Mesodermal cell (in vitro differentiated cells): Measurements from ENCODE around the gene MAP2K5.
"Not testable (repeated sequence)": the region's sequence is repeated elsewhere in the genome, so short reads cannot be mapped to it uniquely, and the experiment has no call there.

Experiments used
- H3K27ac ChIP-seq: 2 replicates; pipeline ENCODE4 v1.7.0; 2013; ENCODE audit warnings: mild to moderate bottlenecking, low read depth, low read length, moderate library complexity; ENCODE audit not compliant: severe bottlenecking
- H3K36me3 ChIP-seq: 2 replicates; pipeline ENCODE4 v1.7.1; 2013; ENCODE audit warnings: mild to moderate bottlenecking, low read length, moderate library complexity; ENCODE audit not compliant: control insufficient read depth, insufficient read depth
- H3K4me1 ChIP-seq: one replicate; pipeline ENCODE4 v1.7.1; 2013; ENCODE audit warnings: mild to moderate bottlenecking, low read length; ENCODE audit not compliant: insufficient read depth, control insufficient read depth, poor library complexity, severe bottlenecking
- H3K4me3 ChIP-seq: 2 replicates; pipeline ENCODE4 v1.7.0; 2013; ENCODE audit warnings: low read length, control low read depth, mild to moderate bottlenecking; ENCODE audit not compliant: insufficient read depth, poor library complexity, severe bottlenecking; ENCODE audit errors: extremely low read depth
- H3K9me3 ChIP-seq: 2 replicates; pipeline ENCODE4 v1.7.1; 2013; ENCODE audit warnings: mild to moderate bottlenecking, low read length, moderate library complexity; ENCODE audit not compliant: control insufficient read depth
- WGBS, 2 experiments: methylation state at CpG; one replicate each; pipeline ENCODE4 v1.1.5; 2013; ENCODE audit warnings: missing lambda C conversion rate in 2 of 2; ENCODE audit not compliant: insufficient coverage in 2 of 2; 5-methylcytosine and 5-hydroxymethylcytosine counted together

Gene MAP2K5

GRCh38 chr15:67670647-67671305 is 128.3 kb downstream of the MAP2K5 start:
- H3K36me3 ChIP-seq = no peaks in the 10 kb centered on the region
- no peaks in the 10 kb centered on the region for H3K4me1 ChIP-seq
- no peak overlapping the region for H3K4me3 ChIP-seq
- no peaks in the 10 kb centered on the region for H3K9me3 ChIP-seq
- H3K27ac ChIP-seq = no peak overlapping the region
- WGBS, 2 experiments = 83 to 100% methylated on average over 1 of the region's 2 CpGs

- H3K4me1 ChIP-seq, H3K36me3 ChIP-seq, H3K27ac ChIP-seq, H3K9me3 ChIP-seq, H3K4me3 ChIP-seq: not testable (repeated sequence)
- no CpG with 5 or more reads among the region's 2 CpGs for WGBS, 2 experiments
Measured at GRCh38 chr15:67672834-67673233, 130.3 kb downstream of the MAP2K5 start.

GRCh38 chr15:67674983-67675382 is 132.5 kb downstream of the MAP2K5 start:
- H3K27ac ChIP-seq = no peak overlapping the region
- no peaks in the 10 kb centered on the region for H3K36me3 ChIP-seq
- no peaks in the 10 kb centered on the region for H3K4me1 ChIP-seq
- H3K9me3 ChIP-seq = no peaks in the 10 kb centered on the region
- WGBS, 2 experiments = 100% methylated on average over 2 to 3 of the region's 3 CpGs
- no peak overlapping the region for H3K4me3 ChIP-seq

- no peaks in the 10 kb centered on the region for H3K4me1 ChIP-seq
- 100% methylated on average over 1 of the region's 2 CpGs; no CpG with 5 or more reads in 1 of the 2 experiments for WGBS, 2 experiments
- H3K27ac ChIP-seq = no peak overlapping the region
- H3K9me3 ChIP-seq = no peaks in the 10 kb centered on the region
- H3K4me3 ChIP-seq = no peak overlapping the region
- no peaks in the 10 kb centered on the region for H3K36me3 ChIP-seq
Measured at GRCh38 chr15:67678089-67678488, 135.6 kb downstream of the MAP2K5 start.

DNA sequence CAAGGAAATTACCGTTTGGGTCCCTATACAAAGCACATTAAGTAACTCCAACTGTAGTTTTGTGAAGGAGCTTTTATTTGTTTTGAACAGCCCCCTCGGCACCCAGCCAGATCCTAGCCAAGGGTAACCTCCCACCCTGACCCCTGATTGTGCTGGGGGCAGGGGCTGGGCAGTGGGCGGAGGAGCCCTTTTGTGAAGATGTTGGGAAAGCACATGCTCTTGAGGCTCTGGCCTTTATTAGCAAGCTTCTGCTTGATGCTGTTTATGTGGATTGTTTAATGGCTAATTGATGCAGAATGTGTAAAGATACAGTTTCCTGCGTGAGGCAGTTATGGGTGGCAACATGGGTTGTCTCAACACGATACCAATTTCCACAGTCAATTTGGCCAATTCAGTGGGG is 136.5 kb downstream of the MAP2K5 start:
- Histone ChIP-seq H3K9me3 (peaks cover 4% of the 10 kb centered on the region), H3K4me1 (no peaks in the 10 kb centered on the region), H3K36me3 (no peaks in the 10 kb centered on the region), H3K4me3 (no peak overlapping the region), H3K27ac (no peak overlapping the region)
- WGBS, 2 experiments = 82 to 97% methylated on average over 3 to 4 of the region's 5 CpGs

DNA sequence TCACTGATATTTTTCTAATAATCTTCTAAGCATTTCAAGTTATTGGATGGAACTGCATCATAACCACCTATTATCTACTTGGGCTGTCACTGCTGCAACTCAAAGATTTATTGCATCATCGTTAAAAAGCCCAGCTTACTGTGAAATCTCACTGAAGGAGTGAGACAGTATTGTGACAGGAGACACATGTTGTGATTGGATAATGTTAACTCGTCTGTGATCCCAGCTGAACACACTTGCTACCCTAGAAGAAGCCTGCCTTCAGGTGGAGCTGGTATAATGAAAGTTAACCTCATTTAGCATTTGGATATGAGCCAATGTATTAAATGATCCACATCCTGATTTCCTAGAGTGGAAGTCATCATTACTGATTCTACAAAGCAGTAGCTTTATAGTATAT is 138.1 kb downstream of the MAP2K5 start:
- Histone ChIP-seq H3K27ac (no peak overlapping the region), H3K4me1 (no peaks in the 10 kb centered on the region), H3K36me3 (no peaks in the 10 kb centered on the region), H3K4me3 (no peak overlapping the region), H3K9me3 (peaks cover 10% of the 10 kb centered on the region)
- WGBS, 2 experiments = 80 to 89% methylated on average over 1 of the region's 2 CpGs

DNA sequence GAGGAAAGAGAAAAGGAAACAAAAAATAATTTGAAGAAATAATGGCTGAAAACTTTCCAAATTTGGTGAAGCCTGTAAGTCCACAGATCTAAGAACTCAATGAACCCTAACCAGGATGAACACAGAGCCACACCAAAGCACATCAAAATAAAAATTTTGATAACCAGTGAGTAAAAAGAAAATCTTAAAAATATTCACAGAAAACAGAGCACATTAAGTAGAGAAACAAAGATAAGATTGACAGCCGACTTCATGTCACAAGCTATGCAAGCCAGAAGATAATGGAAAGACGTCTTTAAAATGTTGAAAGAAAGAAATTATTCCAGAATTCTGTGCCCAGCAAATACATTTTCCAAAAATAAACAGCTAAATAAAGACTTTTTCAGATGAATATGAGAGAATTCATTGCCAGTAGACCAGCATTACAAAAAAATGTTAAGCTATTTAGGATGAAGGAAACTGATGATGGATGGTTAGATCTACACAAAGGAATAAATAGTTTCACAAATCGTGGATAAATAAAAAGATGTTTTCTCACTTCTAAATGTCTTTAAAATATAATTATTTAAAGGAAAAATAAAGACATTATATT is 142.6 kb downstream of the MAP2K5 start:
- Histone ChIP-seq H3K9me3 (peaks cover 10% of the 10 kb centered on the region), H3K36me3 (no peaks in the 10 kb centered on the region), H3K4me3 (no peak overlapping the region), H3K27ac (no peak overlapping the region), H3K4me1 (no peaks in the 10 kb centered on the region)
- no CpG with 5 or more reads among the region's 3 CpGs for WGBS, 2 experiments

DNA sequence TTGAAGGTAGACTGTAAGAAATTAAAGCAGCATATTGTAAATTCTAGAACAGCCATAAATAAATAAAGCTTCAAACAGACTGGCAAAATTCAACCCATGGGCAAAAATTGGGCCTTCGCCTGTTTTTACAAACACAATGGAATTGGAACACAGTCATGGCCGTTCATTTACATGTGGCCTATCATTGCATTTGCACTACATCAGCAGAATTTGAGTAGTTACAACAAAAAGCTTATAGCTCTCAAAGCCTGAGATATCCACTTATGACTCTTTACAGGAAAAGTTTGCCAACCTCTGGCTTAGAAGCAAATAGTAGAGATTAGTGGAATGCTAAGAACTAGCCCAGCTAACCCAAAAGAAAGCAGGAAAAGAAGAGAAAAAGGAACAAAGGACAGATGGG is 143.2 kb downstream of the MAP2K5 start:
- H3K4me1 ChIP-seq = no peaks in the 10 kb centered on the region
- H3K27ac ChIP-seq = no peak overlapping the region
- H3K4me3 ChIP-seq = no peak overlapping the region
- no peaks in the 10 kb centered on the region for H3K36me3 ChIP-seq
- peaks cover 10% of the 10 kb centered on the region for H3K9me3 ChIP-seq
- 75 to 100% methylated on average over 2 of the region's 2 CpGs for WGBS, 2 experiments

- Histone ChIP-seq H3K4me3 (no peak overlapping the region), H3K36me3 (no peaks in the 10 kb centered on the region), H3K27ac (no peak overlapping the region), H3K4me1 (no peaks in the 10 kb centered on the region), H3K9me3 (no peaks in the 10 kb centered on the region)
- WGBS, 2 experiments = no CpG with 5 or more reads among the region's 3 CpGs
Measured at GRCh38 chr15:67690936-67691335, 148.4 kb downstream of the MAP2K5 start.

DNA sequence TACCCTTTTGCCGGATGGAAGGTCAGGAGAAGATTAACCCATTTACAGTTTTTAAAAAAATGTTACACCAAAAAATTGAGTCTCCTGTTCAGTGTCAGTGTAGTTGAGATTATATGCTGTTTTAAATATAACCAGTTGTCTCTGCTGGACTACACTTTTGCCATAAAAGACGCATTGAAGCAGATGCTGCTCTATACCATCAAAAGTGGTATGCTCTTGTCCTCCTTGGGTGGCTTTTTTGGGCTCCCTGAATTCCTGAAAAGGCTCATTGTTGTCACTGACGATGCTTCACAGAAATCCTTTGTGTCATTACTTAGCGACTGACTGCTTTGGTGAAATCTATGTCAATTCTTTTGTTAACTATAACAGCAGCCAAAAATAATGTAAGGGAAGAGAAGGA is 148.9 kb downstream of the MAP2K5 start:
- Histone ChIP-seq H3K4me3 (no peak overlapping the region), H3K4me1 (no peaks in the 10 kb centered on the region), H3K36me3 (no peaks in the 10 kb centered on the region), H3K27ac (no peak overlapping the region), H3K9me3 (no peaks in the 10 kb centered on the region)
- 45% methylated on average over 2 of the region's 4 CpGs; no CpG with 5 or more reads in 1 of the 2 experiments for WGBS, 2 experiments

DNA sequence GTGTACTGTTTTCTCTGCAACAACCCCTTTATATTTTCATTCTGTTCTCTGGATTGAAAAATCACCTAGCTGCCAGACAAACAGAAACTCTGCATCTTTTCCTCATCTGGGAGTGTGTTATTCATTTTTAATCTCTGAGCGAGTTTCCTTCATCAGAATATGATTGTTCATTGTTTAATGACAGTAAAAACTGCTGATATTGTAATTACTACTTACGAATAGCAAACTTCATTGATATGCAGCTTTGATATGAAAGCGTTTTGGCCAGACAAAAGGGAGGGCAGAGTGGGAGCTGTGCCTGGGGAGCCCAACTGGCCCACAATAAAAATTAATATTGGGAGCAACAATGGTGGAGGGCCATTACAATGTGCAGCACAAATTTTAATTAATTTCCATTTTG is 150.1 kb downstream of the MAP2K5 start:
- WGBS, 2 experiments = 95% methylated on average over 2 of the region's 3 CpGs; no CpG with 5 or more reads in 1 of the 2 experiments

More for the DNA sequence above, 150.1 kb downstream of the MAP2K5 start:
- Histone ChIP-seq H3K27ac (no peak overlapping the region), H3K9me3 (no peaks in the 10 kb centered on the region), H3K4me3 (no peak overlapping the region), H3K36me3 (no peaks in the 10 kb centered on the region), H3K4me1 (no peaks in the 10 kb centered on the region)
